NT2/D1 (cell line): ENCODE measurements around the gene TMEM134.
A peak's percentile ranks its signal among the peaks of the same experiment; 100 is the strongest.

Source experiments
- DNase-seq: peaks from one replicate; pipeline ENCODE4 v3.0.0-alpha.2; 2011; ENCODE audit warnings: low read depth, low spot score
- H3K27me3 ChIP-seq: 2 replicates; pipeline ENCODE4 v1.6.0; 2011; ENCODE audit warnings: mild to moderate bottlenecking; ENCODE audit not compliant: insufficient read length, insufficient read depth
- H3K36me3 ChIP-seq: 2 replicates; pipeline ENCODE4 v1.6.1; 2011; ENCODE audit warnings: mild to moderate bottlenecking, low read length, mixed read lengths; ENCODE audit not compliant: insufficient read depth, insufficient read length
- H3K4me1 ChIP-seq: 2 replicates; pipeline ENCODE4 v1.5.1; 2011; ENCODE audit not compliant: insufficient read depth, insufficient read length
- H3K4me3 ChIP-seq: 2 replicates; pipeline ENCODE4 v1.5.1; 2011; ENCODE audit warnings: low read depth; ENCODE audit not compliant: insufficient read length
- H3K9ac ChIP-seq: 2 replicates; pipeline ENCODE4 v1.6.0; 2011; ENCODE audit warnings: low read depth; ENCODE audit not compliant: insufficient read length
- H3K9me3 ChIP-seq: 2 replicates; pipeline ENCODE4 v1.5.1; 2011; ENCODE audit warnings: mild to moderate bottlenecking, low read length; ENCODE audit not compliant: insufficient read depth
- SUZ12 ChIP-seq: IDR thresholded peaks from 2 replicates; pipeline ENCODE4 v1.6.1; 2011; ENCODE audit not compliant: insufficient read length, insufficient read depth; ENCODE audit errors: extremely low read depth
- YY1 ChIP-seq: IDR thresholded peaks from 2 replicates; pipeline ENCODE4 v1.6.1; 2011; ENCODE audit not compliant: insufficient read length, insufficient read depth
- ZNF274 ChIP-seq: IDR thresholded peaks from 2 replicates; pipeline ENCODE4 v1.6.1; 2011; ENCODE audit warnings: mild to moderate bottlenecking, low read depth, low read length

The TMEM134 gene

GRCh38 chr11:67455054-67455453 is 14.0 kb downstream of the TMEM134 start, which contains the start of gene CABP4:
Gene CABP4, plus strand, starts transcription at chr11:67455354. Its CDS starts 70 bp downstream, at chr11:67455424.
- no peak within 1 kb of the TSS for H3K4me3 ChIP-seq
- no peaks in the 10 kb centered on the region for H3K9me3 ChIP-seq
- H3K4me1 ChIP-seq: peaks cover 16% of the 10 kb centered on the region
- no peak for DNase-seq
- no peaks in the 10 kb centered on the region for H3K36me3 ChIP-seq
- no peak for TF ChIP-seq YY1
- TF ChIP-seq ZNF274: no peak
- TF ChIP-seq SUZ12: no peak
- H3K27me3 ChIP-seq: peaks cover 6% of the 10 kb centered on the region
- H3K9ac ChIP-seq: peak within 1 kb of the TSS; percentile 62

GRCh38 chr11:67453816-67454732 is 15.0 kb downstream of the TMEM134 start:
- no peaks in the 10 kb centered on the region for H3K9me3 ChIP-seq
- TF ChIP-seq YY1 (no peak), ZNF274 (no peak), SUZ12 (no peak)
- H3K27me3 ChIP-seq: peaks cover 6% of the 10 kb centered on the region
- no peak for DNase-seq
- peak overlapping the region; percentile 17 for H3K9ac ChIP-seq
- H3K4me1 ChIP-seq: peaks cover 15% of the 10 kb centered on the region
- H3K4me3 ChIP-seq: no peak overlapping the region
- H3K36me3 ChIP-seq: no peaks in the 10 kb centered on the region

- H3K9ac ChIP-seq: no peak within 1 kb of the TSS
- no peak for DNase-seq
- peaks cover 21% of the 10 kb centered on the region for H3K4me1 ChIP-seq
- no peak within 1 kb of the TSS for H3K4me3 ChIP-seq
- no peaks in the 10 kb centered on the region for H3K9me3 ChIP-seq
- peaks cover 6% of the 10 kb centered on the region for H3K27me3 ChIP-seq
- no peaks in the 10 kb centered on the region for H3K36me3 ChIP-seq
- TF ChIP-seq SUZ12: no peak
- TF ChIP-seq ZNF274: no peak
- TF ChIP-seq YY1: no peak
Measured at GRCh38 chr11:67452141-67452952, 16.7 kb downstream of the TMEM134 start, which contains the start of gene GPR152. Gene GPR152, minus strand, starts transcription at chr11:67452729. Its CDS starts 5 bp downstream, at chr11:67452724.

- H3K9me3 ChIP-seq: no peaks in the 10 kb centered on the region
- H3K4me1 ChIP-seq: peaks cover 21% of the 10 kb centered on the region
- no peak for DNase-seq
- H3K9ac ChIP-seq: no peak overlapping the region
- no peak for TF ChIP-seq SUZ12
- no peak for TF ChIP-seq YY1
- no peak for TF ChIP-seq ZNF274
- H3K27me3 ChIP-seq: peaks cover 6% of the 10 kb centered on the region
- no peaks in the 10 kb centered on the region for H3K36me3 ChIP-seq
- no peak overlapping the region for H3K4me3 ChIP-seq
Measured at GRCh38 chr11:67451658-67451976, 17.4 kb downstream of the TMEM134 start.

GRCh38 chr11:67450796-67451657 is 18.0 kb downstream of the TMEM134 start:
- H3K4me3 ChIP-seq: no peak overlapping the region
- H3K27me3 ChIP-seq: peaks cover 6% of the 10 kb centered on the region
- DNase-seq: no peak
- H3K9ac ChIP-seq: no peak overlapping the region
- no peaks in the 10 kb centered on the region for H3K9me3 ChIP-seq
- no peaks in the 10 kb centered on the region for H3K36me3 ChIP-seq
- TF ChIP-seq SUZ12 (no peak), ZNF274 (no peak), YY1 (no peak)
- peaks cover 21% of the 10 kb centered on the region for H3K4me1 ChIP-seq

- H3K27me3 ChIP-seq: peaks cover 10% of the 10 kb centered on the region
- H3K9ac ChIP-seq: no peak overlapping the region
- H3K4me3 ChIP-seq: no peak overlapping the region
- no peak for TF ChIP-seq SUZ12
- no peak for TF ChIP-seq YY1
- no peak for TF ChIP-seq ZNF274
- no peaks in the 10 kb centered on the region for H3K36me3 ChIP-seq
- no peak for DNase-seq
- H3K9me3 ChIP-seq: no peaks in the 10 kb centered on the region
- H3K4me1 ChIP-seq: peaks cover 21% of the 10 kb centered on the region
Measured at GRCh38 chr11:67449116-67449844, 19.8 kb downstream of the TMEM134 start.
